Measurements from ENCODE around the gene GUSB.

DNA sequence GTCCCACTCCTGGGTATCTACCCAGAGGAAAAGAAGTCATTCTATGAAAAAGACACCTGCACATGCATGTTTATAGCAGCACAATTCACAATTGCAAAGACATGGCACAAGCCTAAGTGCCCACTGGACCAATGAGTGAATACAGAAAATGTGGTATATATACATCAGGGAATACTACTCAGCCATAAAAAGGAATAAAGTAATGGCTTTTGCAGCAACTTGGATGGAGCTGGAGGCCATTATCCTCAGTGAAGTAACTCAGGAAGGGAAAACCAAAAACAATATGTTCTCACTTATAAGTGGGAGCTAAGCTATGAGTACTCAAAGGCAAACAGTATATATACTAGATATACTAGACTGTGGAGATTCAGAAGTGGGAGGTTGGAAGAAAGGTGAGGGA lies 55.4 kb downstream of the GUSB start:
- TF ChIP-seq CTCF (IDR thresholded peaks at IDR 0.05) (no peak), POLR2A (IDR thresholded peaks at IDR 0.05) (no peak), POLR2AphosphoS5 (IDR thresholded peaks at IDR 0.05) (no peak), EP300 (IDR thresholded peaks at IDR 0.05) (no peak)

Data from upper lobe of left lung (tissue), 4 donors.